GM21576 (cell line): ENCODE data around the gene DDX25.

ENCODE experiments used
- ATAC-seq: cut with Tn5 transposase; IDR thresholded peaks from one replicate; pipeline ENCODE4 v1.9.1; 2021; ENCODE audit warnings: mild to moderate bottlenecking, moderate library complexity; ENCODE audit not compliant: unreplicated experiment

DDX25 gene

DNA sequence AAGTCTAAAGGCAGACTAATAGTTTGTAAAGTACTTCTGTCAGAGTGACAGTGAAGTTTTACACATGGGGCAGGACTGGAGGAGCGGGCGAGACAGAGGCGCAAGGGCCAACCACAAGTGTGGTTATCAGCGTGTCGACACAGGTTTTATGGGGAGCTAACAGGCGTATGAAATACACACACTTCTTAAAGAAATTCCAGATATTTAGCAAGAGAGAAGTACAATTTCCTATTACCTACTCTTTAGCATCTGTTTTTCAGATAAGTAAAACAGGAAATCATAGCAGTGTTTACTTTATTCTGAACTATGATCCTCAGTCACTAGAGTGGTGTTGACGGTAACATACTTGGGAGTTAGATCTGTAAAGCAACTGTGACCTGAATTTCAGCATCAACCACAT lies 64.0 kb downstream of the DDX25 start:
- ATAC-seq = no peak

DNA sequence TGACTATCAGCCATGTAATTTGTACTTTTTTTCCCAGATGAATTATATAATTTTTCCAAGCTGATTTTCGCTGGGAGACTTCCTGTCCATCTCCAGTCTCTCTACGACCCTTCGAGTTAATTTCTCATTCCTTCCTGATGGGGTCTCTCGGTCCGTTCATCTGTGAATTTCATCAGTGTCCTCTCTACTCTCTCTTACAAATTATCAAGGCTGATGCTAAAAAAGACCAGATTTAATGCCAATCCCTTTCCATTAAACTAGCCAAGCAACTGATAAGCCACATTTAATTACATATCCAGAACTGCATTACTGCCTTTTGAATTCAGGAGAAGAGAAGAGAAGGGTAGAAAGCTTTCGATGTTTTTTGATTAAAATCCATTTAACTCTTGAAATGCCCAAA lies 67.3 kb downstream of the DDX25 start:
- ATAC-seq = no peak

DNA sequence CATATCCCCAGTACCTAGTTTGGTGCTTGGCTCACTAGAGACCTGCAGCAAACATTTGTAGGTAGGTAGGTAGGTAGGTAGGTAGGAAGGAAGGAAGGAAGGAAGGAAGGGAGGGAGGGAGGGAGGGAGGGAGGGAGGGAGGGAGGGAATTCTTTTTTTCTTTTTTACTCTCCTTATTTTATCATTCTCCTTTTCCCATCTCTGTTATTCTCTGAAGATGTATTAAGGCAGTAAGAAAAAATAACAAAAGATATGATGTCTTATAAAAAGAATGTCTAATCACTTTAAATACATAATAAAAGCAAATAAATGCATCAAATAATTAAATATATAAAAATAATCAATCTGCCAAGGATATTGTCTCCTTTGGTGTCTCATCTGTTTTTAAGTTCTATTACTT lies 70.0 kb downstream of the DDX25 start:
- no peak for ATAC-seq

DNA sequence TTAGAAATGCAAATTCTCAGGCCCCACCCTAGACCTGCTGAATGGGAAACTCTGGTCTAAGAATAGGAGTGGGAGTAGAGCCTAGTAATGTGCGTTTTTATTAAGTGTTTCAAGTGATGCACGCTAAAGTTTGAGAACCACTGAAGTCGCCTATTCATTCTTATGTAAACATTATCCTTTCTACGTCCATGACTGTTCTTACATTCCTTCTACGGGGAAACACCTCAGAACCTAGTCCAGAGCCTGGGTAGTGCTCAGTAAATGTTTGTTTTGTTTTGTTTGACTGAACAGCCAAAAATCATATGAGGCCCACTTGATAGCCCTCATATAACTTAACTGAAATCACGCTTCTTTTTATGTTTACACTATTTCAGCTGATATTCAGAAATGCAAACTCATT lies 71.3 kb downstream of the DDX25 start:
- no peak for ATAC-seq

DNA sequence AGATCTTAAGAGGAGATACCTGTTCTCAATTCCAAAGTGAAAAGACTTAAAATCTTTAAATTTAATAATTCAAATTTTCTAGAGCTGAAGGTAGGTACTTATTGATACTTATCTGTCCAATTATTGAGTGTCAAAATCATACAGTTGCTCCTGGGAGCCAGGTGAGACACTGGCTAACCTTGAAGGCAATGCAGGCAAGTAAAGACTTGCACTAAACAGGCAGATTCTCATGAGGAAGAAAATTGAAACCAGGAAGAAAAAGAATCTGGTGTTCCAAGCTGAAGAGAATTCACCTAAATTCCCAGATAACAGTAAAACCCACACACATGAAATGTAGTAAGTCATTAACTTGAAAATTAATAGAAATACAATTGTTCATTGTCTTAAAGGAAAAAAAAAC lies 71.8 kb downstream of the DDX25 start:
- no peak for ATAC-seq

DNA sequence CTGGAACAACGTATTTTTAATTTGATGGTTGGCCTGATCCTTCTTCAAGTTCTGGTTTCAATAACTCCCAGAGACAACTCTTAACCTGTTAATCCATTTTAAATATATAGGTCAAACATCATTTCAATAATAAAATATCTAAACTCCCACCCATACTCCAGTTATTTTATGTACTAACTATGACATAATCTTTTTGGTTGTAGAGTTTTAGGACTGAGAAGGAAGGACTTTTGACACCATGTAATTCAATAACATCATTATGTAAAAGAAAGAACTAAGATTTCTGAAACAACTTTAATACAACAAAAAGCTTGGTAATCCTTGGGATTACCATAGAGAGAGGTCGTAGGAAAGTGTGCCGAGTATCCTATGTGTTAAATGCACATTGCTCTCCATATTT lies 73.0 kb downstream of the DDX25 start:
- no peak for ATAC-seq

DNA sequence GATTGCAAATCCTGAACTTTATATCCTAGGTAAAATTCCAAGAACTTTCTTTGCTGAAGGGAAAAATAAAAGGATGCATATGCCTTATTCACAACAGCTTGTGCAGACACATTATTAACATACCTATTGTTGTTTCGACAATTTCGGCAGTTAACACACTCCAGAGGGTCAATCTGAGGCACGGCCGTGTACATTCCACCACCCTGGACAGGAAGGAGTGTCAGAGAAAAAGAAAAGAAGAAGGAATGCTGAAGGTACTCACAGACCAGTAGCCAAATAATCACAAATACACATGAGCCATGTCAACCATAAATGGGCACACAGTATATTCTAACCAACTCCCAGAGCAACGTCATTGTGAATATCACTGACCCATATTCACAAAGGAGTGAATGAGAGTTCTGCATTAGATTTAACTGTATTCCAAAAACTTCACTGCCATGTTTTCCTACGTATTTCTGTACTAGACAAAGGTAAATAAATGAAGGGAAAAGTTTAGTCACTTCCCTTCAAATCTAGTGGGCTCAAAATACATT lies 73.9 kb downstream of the DDX25 start:
- ATAC-seq = no peak
